Activated naive CD4-positive, alpha-beta T cell treated with anti-CD3 and anti-CD28 coated beads, Interleukin-2, amount 10 ng/mL, durations not matched to agents 7 days and 5 days (primary cell): ENCODE measurements around the gene SGCD.

Experiments used
- CTCF ChIA-PET: fragments of 350-600 bp; sonication (Branson Sonifier 250); formaldehyde crosslinking; loops from one replicate; lab custom pipeline; 2021; ENCODE audit warnings: antibody characterized with exemption; lab: Charles Lee
- DNase-seq: peaks from one replicate; pipeline ENCODE4 v3.0.0-alpha.2; 2020
- H3K27ac Mint-ChIP-seq: one replicate; pipeline ENCODE4 v1.8.0; 2021; ENCODE audit warnings: mild to moderate bottlenecking, moderate library complexity, mixed read lengths
- H3K27me3 Mint-ChIP-seq: one replicate; pipeline ENCODE4 v1.8.0; 2021; ENCODE audit warnings: mild to moderate bottlenecking, mixed read lengths
- H3K36me3 Mint-ChIP-seq: one replicate; pipeline ENCODE4 v1.8.0; 2021; ENCODE audit warnings: mixed read lengths
- H3K4me1 Mint-ChIP-seq: one replicate; pipeline ENCODE4 v1.8.0; 2021; ENCODE audit warnings: mixed read lengths
- H3K4me3 Mint-ChIP-seq: one replicate; pipeline ENCODE4 v1.8.0; 2021; ENCODE audit warnings: mild to moderate bottlenecking, moderate library complexity, mixed read lengths
- H3K9me3 Mint-ChIP-seq: one replicate; pipeline ENCODE4 v1.8.0; 2021; ENCODE audit warnings: mixed read lengths

The SGCD gene

DNA sequence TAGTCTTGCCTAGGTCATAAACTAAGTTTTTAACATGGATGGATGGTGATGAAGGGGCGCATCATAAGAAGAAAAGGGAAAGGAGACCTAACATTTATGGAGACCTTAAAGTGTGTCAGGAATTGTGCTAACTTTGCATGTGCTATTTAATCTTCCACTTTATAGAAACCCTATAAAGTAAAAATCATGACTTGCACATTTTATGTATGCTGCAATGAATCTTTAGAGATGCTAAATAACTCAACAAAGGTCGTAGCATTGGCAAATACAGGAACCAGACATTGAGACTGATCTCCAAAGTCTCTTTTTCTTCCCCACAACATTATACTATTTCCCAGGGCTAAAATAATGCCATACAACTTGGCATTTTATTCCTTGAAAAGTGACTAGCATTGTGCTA lies 214.6 kb downstream of the SGCD start:
- Mint-ChIP-seq H3K36me3 (no peaks in the 10 kb centered on the region), H3K4me3 (no peak overlapping the region), H3K27ac (no peak overlapping the region), H3K4me1 (no peaks in the 10 kb centered on the region), H3K27me3 (no peaks in the 10 kb centered on the region), H3K9me3 (no peaks in the 10 kb centered on the region)
- no peak for DNase-seq
- CTCF ChIA-PET = no interaction called here

DNA sequence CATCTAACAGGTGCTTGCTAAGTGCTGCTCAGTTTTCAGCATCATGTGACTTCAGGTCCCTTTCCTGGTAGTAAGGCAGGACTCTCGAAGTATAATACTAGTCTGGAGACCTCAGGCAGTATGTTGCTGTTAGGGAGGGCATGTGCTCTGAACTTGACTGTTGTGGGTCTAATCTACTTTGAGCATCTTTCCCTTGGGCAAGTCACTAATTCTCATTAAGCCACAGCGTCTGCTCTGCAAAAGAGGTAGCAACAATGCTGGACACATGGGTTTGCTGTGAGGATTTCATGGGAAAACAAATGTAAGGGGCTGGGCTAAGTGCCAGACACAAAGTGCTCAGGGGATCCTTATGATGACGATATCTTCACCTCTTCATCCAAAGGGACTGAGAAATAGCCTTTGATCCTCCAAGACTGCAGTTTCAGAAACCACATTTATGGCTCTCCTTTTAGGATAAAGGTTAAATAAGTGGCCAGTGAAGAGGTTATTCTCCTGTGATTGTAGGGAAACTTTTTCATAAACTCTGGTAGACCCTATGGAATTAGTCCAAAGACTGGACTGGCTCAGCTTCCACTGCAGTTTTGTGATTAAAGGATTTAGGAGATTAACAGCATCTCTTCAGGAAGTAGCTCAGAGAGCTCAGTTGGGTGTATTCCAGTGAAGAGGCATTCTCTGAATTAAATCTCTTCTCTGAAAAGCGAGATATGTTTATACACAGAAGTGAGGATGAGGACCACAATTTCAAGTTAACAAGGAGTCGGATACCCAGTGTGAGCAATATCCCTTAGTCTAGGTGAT lies 216.6 kb downstream of the SGCD start:
- Mint-ChIP-seq H3K4me1 (no peaks in the 10 kb centered on the region), H3K9me3 (no peaks in the 10 kb centered on the region), H3K27me3 (no peaks in the 10 kb centered on the region), H3K36me3 (no peaks in the 10 kb centered on the region), H3K4me3 (no peak overlapping the region), H3K27ac (no peak overlapping the region)
- no peak for DNase-seq
- CTCF ChIA-PET = no interaction called here

DNA sequence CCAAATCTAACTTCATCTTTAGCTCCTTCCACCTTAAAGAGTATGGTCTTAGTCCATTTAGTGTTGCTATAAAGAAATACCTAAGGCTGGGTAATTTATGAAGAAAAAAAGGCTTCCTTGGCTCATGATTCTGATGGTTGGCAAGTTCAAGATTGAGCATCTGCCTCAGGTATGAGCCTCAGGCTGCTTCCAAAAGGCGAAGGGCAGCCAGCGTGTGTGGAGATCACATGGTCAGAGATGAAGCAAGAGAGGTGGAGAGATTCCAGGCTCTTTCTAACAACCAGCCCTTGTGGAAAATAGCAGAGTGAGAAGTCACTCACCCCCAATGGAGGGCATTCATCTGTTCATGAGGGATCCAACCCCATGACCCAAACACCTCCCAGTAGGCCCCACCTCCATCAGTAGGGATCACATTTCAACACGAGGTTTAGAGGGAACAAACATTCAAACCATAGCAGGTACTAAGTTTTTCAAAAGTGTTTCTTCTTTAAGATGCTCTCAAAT lies 225.9 kb downstream of the SGCD start:
- no peaks in the 10 kb centered on the region for H3K9me3 Mint-ChIP-seq
- H3K27ac Mint-ChIP-seq = no peak overlapping the region
- H3K36me3 Mint-ChIP-seq = no peaks in the 10 kb centered on the region
- no peak overlapping the region for H3K4me3 Mint-ChIP-seq
- DNase-seq = no peak
- H3K27me3 Mint-ChIP-seq = no peaks in the 10 kb centered on the region
- CTCF ChIA-PET = no interaction called here
- no peaks in the 10 kb centered on the region for H3K4me1 Mint-ChIP-seq

DNA sequence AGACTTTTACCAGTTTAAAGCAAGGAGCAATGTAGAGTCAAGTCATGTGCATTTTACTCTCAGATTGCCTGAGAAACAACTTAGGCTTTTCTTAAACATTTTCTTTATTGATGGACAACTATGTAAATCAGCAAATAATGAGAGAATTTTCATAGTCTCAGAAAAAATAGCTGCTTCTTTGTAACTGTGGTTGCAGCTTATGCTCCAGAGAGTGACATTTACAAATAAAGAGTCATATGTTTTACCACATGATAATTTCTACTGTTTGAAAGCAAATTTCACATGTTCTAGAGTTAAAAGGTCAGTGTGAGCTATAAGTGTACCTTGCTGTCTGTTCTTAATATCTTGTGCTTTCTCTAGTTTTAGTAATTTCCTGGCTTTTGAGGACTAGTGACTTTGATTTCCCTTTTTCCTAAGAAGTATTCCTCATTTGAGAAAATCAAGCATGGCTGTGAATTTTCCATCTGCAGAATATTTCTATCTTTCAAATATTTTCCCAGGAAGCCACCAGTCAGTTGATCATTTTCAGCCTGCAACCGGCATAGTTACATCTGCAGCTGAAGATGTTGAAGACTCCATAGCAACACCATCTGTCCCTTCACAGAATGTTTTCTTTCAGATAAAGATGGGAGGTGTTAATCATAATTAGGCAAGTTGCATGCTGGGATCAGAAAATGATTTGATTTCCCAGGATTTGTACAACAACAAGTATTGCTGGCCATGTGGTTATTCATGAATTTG lies 229.9 kb downstream of the SGCD start:
- CTCF ChIA-PET = no interaction called here
- no peaks in the 10 kb centered on the region for H3K27me3 Mint-ChIP-seq
- H3K4me1 Mint-ChIP-seq = no peaks in the 10 kb centered on the region
- H3K9me3 Mint-ChIP-seq = no peaks in the 10 kb centered on the region
- no peak overlapping the region for H3K4me3 Mint-ChIP-seq
- no peak for DNase-seq
- no peak overlapping the region for H3K27ac Mint-ChIP-seq
- H3K36me3 Mint-ChIP-seq = no peaks in the 10 kb centered on the region

DNA sequence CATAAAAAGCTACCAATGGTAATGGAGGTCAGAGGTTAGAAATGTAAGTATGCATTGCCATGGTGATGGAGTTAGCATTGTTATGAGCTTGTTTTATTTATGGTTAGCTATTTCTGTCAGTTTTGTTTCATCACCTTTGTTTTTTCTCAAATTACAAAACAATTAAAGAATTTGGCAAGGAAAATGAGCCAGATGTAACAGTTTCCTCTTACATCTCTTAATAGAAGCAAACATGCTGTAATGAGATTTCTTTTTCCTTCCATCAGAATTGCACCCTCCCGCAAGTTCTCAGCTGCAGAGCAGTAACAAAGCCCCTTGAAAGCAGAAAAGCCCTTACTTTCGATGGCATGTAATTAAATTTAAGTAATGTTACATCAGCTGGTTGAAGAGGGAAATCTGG lies 233.0 kb downstream of the SGCD start:
- no peak overlapping the region for H3K27ac Mint-ChIP-seq
- no peak for DNase-seq
- no peaks in the 10 kb centered on the region for H3K27me3 Mint-ChIP-seq
- no peaks in the 10 kb centered on the region for H3K4me1 Mint-ChIP-seq
- H3K4me3 Mint-ChIP-seq = no peak overlapping the region
- H3K9me3 Mint-ChIP-seq = no peaks in the 10 kb centered on the region
- H3K36me3 Mint-ChIP-seq = no peaks in the 10 kb centered on the region
- CTCF ChIA-PET = no interaction called here

DNA sequence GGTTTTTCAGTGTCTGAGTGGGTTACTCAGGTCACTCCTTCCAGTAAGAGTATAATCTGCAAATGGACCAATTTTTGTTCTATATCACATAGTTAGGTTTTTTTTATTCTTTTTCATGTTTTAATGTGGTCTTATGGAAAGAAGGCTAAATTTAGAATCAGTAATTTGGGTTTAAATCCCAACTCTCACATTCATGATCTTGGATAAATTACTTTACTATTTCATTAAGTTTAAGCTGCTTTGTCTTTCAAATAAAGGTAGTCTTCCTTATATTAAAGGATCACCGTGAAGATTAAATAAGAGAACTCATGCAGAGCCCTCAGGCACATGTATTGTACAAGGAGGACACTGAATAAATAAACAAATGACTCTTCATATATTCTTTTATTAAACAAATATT lies 234.7 kb downstream of the SGCD start:
- Mint-ChIP-seq H3K9me3 (no peaks in the 10 kb centered on the region), H3K4me1 (no peaks in the 10 kb centered on the region), H3K36me3 (no peaks in the 10 kb centered on the region), H3K27ac (no peak overlapping the region), H3K27me3 (no peaks in the 10 kb centered on the region), H3K4me3 (no peak overlapping the region)
- CTCF ChIA-PET = no interaction called here
- no peak for DNase-seq

DNA sequence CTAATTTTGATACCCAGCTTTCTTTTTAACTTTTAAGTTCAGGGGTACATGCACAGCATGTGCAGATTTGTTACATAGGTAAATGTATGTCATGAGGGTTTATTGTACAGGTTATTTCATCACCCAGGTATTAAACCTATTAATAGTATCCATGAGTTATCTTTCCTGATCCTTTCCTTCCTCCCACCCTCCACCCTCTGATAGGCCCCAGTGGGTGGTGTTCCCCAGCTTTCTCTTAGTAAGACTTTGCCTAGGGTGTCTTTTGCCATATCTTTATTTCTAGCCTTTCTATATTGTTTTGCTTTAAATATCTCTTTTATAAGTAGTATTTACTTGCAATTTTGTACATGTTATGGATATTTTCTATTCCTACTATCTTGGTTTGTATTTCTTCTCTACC lies 243.7 kb downstream of the SGCD start:
- no peaks in the 10 kb centered on the region for H3K27me3 Mint-ChIP-seq
- no peak overlapping the region for H3K27ac Mint-ChIP-seq
- CTCF ChIA-PET = no interaction called here
- no peak overlapping the region for H3K4me3 Mint-ChIP-seq
- no peak for DNase-seq
- no peaks in the 10 kb centered on the region for H3K4me1 Mint-ChIP-seq
- no peaks in the 10 kb centered on the region for H3K9me3 Mint-ChIP-seq
- no peaks in the 10 kb centered on the region for H3K36me3 Mint-ChIP-seq

DNA sequence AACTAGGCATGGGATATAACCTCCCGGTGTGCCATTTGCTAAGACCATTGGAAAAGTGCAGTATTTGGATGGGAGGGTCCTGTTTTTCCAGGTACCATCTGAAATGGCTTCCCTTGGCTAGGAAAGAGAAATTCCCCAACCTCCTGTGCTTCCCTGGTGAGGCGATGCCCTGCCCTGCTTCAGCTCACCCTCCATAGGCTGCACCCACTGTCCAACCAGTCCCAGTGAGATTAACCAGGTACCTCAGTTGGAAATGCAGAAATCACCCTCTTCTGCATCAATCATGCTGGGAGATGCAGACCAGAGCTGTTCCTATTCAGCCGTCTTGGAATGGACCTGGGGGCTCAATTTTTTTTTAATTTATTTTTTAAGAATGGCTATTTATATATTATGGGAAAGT lies 254.8 kb downstream of the SGCD start:
- no peak overlapping the region for H3K27ac Mint-ChIP-seq
- no peak for DNase-seq
- H3K4me3 Mint-ChIP-seq = no peak overlapping the region
- H3K36me3 Mint-ChIP-seq = no peaks in the 10 kb centered on the region
- H3K4me1 Mint-ChIP-seq = no peaks in the 10 kb centered on the region
- CTCF ChIA-PET = interaction anchor here (0.9 kb wide), 1 partner anchor 13 kb away, joined by 3 read pairs; no protein-coding TSS in a partner anchor
- H3K9me3 Mint-ChIP-seq = peaks cover 2% of the 10 kb centered on the region
- H3K27me3 Mint-ChIP-seq = peaks cover 4% of the 10 kb centered on the region

DNA sequence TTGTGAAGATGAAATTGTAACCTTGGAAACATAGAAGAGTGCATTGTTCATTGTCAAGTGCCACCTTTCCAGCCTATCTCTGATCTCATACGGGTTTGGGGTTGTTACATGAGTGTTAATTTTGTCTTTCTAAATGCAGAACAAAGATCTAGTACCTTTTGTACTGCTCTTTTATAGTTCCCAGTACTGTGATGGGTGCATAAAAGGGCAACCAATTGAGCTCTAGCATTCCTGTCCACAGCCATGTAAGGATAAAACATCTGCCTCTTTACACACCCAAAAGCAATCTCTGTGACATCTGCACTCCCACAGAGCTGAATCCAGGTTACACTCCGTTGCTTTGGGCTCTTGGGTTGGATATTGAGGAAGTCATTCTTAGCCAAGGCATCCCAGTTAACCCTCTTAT lies 255.2 kb downstream of the SGCD start:
- H3K27me3 Mint-ChIP-seq = peaks cover 4% of the 10 kb centered on the region
- CTCF ChIA-PET = interaction anchor here (0.9 kb wide), 1 partner anchor 12 kb away, joined by 3 read pairs; no protein-coding TSS in a partner anchor
- H3K9me3 Mint-ChIP-seq = peaks cover 2% of the 10 kb centered on the region
- no peaks in the 10 kb centered on the region for H3K4me1 Mint-ChIP-seq
- H3K4me3 Mint-ChIP-seq = no peak overlapping the region
- H3K36me3 Mint-ChIP-seq = no peaks in the 10 kb centered on the region
- H3K27ac Mint-ChIP-seq = no peak overlapping the region
- no peak for DNase-seq

DNA sequence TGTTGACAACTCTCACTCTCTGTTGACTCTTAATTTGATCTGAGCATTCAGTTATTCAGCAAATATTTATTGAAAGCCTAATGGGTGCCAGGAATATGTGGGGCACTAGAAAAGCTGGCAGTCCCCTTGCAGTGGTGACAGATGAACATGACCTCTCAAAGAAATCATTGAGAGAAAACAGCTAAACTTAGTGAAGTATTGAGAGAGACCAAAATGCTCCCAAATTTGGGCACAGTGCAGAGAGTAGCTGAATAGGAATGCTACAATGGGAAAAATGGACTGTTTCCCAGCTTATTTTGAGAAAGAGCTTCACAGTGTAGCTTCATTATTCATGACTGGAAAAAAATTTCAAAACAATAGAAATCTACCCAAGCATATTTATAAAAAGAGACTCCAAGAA lies 257.9 kb downstream of the SGCD start:
- Mint-ChIP-seq H3K27ac (no peak overlapping the region), H3K36me3 (no peaks in the 10 kb centered on the region), H3K4me1 (no peaks in the 10 kb centered on the region), H3K27me3 (peaks cover 14% of the 10 kb centered on the region), H3K4me3 (no peak overlapping the region), H3K9me3 (peaks cover 2% of the 10 kb centered on the region)
- CTCF ChIA-PET = no interaction called here
- DNase-seq = no peak

DNA sequence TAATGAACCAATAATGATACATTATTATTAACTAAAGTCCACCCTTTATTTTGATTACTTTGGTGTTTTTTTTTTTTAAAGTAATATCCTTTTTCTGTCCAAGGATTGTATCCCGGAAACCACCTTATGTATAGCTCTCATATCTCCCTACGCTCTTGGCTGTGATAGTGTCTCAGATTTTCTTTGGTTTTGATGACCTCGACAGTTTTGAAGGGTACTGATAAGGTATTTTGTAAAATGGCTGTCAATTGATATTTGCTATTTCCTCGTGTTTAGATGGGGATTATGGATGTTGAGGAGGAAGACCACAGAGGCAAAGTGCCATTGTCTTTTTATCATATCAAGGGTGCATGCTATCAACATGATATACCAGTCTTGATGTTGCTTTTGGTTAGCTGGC lies 259.0 kb downstream of the SGCD start:
- H3K4me1 Mint-ChIP-seq = no peaks in the 10 kb centered on the region
- H3K27me3 Mint-ChIP-seq = peaks cover 17% of the 10 kb centered on the region
- H3K9me3 Mint-ChIP-seq = peaks cover under 1% of the 10 kb centered on the region
- no peaks in the 10 kb centered on the region for H3K36me3 Mint-ChIP-seq
- CTCF ChIA-PET = no interaction called here
- H3K4me3 Mint-ChIP-seq = no peak overlapping the region
- H3K27ac Mint-ChIP-seq = no peak overlapping the region
- no peak for DNase-seq

DNA sequence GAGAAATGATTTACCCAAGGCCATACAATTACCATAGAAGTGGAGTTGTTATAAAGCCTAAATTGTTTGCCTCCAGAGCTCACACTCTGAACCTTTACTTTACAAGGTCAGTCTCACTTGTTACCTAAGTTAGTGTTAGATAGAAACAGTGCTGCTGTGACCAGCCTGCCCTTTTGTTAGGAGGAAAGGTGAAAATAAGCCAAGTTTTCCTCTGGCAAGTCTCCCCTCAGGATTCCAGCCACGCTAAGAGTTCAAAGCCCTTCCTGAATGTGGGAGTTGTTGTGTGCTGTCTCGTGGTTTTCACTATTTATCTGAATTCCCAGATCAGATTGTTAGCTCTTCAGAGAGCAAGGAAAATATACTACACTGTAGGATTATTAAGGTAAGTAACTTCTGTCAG lies 260.0 kb downstream of the SGCD start:
- CTCF ChIA-PET = no interaction called here

DNA sequence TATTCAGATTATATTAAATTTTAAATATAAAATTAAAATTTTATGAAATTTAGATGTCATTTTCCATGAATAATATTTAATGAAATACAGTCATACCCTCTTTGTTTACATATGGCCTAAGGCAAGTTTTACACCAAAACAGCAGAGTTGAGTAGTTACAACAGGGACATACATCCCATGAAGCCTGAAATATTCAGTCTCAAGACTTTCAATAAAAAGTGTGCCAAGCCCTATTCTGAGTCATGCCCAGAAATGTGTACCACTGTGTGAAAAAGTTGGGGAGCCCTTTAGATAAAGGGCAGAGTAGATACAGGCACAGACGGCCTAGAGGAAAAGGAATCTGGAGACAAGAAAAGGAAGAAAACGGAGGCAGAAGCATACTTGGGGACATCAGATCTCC lies 261.3 kb downstream of the SGCD start:
- no peak overlapping the region for H3K27ac Mint-ChIP-seq

More for the DNA sequence above, 260.0 kb downstream of the SGCD start:
- Mint-ChIP-seq H3K4me1 (no peaks in the 10 kb centered on the region), H3K9me3 (no peaks in the 10 kb centered on the region), H3K27ac (no peak overlapping the region), H3K27me3 (peaks cover 15% of the 10 kb centered on the region), H3K36me3 (no peaks in the 10 kb centered on the region), H3K4me3 (no peak overlapping the region)
- no peak for DNase-seq

DNA sequence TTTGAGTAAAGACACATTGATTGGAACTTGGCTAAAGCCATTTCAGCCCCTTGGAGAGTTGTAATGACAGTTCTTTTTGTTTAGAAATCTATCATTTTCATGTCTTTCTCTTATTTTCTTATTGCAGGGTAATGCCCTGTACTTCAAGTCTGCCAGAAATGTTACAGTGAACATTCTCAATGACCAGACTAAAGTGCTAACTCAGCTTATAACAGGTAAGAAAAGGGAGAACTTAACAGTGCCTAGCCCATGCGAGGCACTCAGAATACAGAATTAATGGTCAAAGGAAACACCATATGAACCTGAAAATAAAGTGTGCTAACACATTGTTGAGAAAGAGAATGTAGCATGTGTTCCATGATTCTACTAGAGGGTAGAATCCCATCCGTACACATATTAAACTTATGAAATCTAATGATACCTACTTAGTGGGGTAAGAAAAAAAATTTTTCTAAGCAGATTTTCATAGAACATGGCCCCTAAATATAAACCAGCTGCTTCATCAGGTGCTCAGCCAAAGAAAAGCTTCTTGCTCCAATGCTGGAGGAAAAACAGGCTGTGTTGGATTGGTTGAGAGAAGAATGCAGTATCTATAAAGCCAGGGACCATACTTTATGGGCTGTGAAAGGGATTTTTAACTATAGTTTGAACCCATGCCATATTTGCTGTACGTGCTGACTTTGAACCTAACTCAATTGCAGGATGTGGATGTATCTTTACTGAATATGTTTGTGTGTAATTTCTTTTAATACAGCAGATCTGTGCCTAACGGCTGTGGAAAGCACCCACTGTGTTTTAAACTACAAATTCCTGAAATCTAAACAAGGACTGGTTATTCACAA lies 262.4 kb downstream of the SGCD start:
- H3K9me3 Mint-ChIP-seq = no peaks in the 10 kb centered on the region

More for the DNA sequence above, 261.3 kb downstream of the SGCD start:
- no peaks in the 10 kb centered on the region for H3K4me1 Mint-ChIP-seq
- CTCF ChIA-PET = no interaction called here
- no peaks in the 10 kb centered on the region for H3K36me3 Mint-ChIP-seq
- peaks cover 15% of the 10 kb centered on the region for H3K27me3 Mint-ChIP-seq
- H3K9me3 Mint-ChIP-seq = no peaks in the 10 kb centered on the region
- no peak overlapping the region for H3K4me3 Mint-ChIP-seq
- no peak for DNase-seq

More for the DNA sequence above, 262.4 kb downstream of the SGCD start:
- Mint-ChIP-seq H3K27ac (no peak overlapping the region), H3K36me3 (no peaks in the 10 kb centered on the region), H3K4me1 (no peaks in the 10 kb centered on the region), H3K4me3 (no peak overlapping the region), H3K27me3 (peaks cover 15% of the 10 kb centered on the region)
- no peak for DNase-seq
- CTCF ChIA-PET = no interaction called here
